ENCODE measurements around the gene NLGN1.

The NLGN1 gene

DNA sequence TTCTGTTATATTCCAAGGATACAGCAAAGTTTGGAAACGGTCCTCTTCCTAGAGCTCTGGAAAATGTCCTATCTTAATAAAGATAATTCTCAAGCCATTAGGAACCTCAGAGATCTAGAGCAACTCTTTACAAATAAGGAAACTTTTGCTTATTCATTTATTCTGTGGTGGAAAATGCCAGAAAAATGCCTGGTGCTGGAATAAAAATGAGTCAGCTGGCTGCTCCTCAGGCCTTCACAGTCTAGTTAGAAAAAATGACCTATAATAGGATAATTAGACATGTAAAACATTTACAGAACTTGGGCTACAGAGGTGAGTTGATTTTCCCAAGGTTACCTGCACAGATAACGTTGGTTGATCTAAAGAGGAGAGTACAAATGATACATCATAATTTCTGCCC lies 372.5 kb downstream of the NLGN1 start:
- DNase-seq (ENCODE audit: low spot score), result no peak

DNA sequence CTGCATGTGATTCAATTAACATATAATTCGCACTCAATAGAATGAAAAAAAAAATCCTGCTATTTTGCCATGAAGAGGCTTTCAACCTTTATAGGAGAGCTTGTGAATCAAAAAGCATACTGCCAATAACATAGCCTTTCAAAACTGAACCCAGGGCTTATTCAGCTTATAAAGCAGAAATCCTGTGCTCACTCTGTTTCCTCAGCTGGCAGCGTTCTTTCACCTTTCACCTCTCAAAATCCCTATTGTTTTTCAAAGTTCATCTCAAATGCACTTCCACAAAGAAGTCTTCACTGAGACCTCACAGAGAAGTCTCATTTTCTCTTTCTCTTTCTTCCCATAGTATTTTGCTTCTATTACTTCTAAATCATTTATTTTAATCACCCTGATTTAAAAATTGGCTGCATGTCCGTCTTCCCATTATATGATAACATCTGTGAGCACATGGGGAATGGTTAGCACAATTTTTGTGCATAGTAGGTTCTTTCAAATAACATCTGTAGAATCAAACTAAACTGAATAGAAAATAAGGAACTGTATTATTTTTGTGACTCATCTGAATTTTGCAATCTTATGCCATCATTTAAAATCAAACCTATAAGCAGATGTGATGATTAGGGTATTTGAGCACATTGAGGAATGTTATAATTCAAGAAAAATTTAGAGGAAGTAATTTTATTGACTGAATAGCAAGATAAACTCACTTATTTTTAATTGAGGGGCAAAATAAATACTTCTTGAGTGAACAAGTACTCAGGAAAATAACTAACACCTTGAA lies 373.4 kb downstream of the NLGN1 start:
- DNase-seq (ENCODE audit: low spot score), result no peak

DNA sequence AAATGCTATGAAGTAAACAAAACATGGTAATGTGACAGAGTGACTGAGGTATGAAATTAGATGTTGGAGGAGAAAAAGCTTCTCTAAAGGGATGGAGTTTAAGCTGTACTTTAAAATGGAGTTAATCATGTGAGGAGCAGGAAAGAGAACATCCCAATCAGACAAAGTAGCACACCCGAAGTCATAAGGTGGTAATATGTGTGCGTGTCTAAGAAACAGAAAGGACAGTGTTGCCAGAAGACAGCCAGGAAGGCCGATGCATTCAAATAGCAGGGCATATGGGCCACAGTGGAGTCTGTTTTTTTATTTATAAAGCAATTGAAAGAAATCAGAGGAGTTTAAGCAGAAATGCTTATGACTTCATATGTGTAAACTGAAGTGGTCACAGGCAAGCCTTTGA lies 376.3 kb downstream of the NLGN1 start:
- no peak for DNase-seq (ENCODE audit: low spot score)

DNA sequence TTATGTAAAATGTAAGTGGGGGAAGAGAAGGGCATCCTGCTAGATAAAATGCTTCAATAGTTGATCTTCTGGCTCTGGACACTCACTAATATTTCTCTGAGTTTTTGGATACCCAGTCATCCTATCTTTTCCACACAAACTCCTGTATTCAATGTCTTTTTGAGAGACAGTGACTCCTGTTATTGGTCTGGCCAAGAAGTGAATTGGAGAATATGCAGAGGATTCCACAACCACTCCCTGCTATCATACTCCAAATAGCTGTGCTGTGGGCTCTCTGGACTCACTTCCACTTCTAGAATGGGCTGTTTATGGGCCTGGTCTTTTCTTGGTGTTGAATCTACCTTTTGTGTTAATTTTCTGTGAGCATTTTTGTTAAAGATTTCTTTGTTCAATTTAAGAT lies 376.8 kb downstream of the NLGN1 start:
- no peak for DNase-seq (ENCODE audit: low spot score)

DNA sequence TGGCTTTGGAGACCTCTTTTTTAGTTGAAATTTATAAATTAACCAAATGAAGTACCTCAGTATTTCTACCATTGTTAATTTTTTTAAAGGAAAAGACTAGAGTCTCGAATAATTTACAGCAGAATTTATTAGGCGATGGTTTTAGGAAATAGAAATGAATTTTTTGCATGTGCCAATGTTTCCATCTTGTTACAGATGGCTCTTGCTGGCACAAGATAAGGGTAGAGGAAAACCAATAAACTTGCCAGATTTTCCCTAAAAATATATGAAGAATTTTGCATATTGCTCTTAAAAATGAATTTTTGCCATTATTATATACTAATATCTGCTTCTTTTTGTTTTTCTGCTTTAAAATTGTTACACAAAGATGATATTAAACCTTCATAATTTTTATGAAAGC lies 380.7 kb downstream of the NLGN1 start:
- DNase-seq (ENCODE audit: low spot score), result no peak

DNA sequence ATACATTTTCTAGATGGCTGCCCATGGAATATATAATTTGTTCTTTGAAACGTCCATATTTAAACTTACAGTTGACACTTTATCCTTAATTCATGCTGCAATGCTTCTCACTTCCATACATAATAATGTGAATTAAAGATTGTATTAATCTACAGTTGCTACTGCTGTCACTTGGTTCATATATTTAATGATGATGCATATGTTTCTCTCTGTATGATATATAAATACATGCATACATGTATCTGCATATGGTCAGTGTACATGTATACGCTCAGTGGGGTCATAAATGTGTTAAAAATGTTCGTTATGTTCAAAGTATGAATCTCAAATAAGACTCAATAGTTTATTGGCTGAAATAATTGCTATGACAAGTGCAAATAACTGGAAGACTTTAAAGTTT lies 382.5 kb downstream of the NLGN1 start:
- no peak for DNase-seq (ENCODE audit: low spot score)

DNA sequence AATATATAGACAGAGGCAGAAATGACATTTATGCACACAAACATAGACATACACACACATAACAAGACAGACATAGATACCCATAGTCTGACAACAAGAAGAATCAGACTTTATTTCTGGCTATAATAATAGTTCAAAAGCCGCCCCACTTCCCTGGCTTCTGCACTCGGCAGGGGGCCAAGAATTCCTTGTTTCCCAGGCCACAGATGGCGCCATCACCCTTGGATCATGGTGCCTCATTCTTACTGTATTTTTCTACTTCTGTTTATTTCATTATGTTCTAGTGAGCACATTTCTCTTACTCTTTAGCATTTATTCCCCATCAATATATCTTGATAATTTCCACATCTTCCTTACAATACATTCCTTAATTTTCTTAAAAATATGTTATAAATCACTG lies 387.5 kb downstream of the NLGN1 start:
- no peak for DNase-seq (ENCODE audit: low spot score)

DNA sequence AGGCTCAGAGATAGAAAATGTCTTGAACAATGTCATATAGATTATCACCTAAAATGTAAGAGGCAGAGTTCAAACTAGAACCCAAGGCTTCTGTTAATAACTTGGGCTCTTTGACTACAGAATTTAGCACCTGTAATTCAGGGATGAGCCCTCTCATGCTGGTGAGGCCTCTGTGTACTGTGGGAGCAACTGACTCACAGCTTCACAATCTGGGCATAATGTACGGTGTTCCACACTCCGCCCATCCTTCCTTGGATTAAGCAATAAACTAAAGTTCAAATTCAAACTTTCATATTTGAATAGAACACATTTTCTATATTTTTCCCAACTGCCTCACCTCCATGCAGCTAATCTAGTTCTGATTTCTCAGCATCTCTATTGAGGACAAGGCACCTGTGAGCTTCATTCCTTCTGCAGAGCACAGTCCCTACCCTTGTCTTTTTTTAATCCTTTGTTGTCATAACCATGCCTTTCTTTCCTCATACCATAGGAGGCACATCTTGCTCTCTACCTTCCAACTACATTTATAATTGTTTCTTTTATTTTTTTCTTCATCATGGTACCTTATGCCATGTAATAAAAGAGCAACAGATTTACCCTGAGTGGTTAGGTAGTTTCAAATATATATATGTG lies 392.1 kb downstream of the NLGN1 start:
- no peak for DNase-seq (ENCODE audit: low spot score)

DNA sequence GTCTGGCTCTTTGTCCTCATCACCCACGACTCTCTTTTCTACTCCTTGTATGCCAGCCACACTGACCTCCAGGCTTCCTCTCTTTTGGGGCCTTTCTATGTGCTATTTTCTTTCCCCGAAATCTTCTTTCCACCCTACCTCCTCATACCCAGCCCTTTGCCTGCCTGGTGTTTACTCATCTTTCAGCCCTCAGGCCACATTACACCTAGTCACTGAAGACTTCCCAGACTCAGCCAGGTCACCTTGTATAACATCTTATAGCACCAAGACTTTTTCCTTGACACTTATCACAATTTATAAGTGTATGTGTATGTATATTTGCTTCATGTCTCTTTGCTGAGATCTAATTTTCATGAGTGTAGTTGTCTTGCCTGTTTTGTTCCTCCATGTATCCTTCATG lies 396.4 kb downstream of the NLGN1 start:
- no peak for DNase-seq (ENCODE audit: low spot score)

DNA sequence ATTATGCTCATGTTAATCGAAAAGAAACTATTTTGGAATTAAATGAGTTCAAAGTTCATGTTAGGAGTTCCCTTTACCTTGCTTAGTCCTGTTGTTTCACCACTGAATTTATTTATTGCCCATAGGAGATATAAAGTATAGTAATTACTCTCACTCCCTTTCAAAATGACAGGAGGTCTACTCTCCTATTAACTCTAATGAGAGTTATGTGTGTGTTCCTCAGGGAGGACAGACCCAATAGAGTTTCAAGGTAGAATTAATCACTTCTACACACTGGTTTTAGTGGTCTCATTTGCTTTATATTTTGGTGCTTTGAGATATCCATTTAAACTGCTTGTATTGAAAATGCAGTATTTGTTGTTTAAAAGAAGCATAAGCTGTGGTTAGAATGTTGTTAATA lies 398.9 kb downstream of the NLGN1 start:
- DNase-seq (ENCODE audit: low spot score), result no peak

DNA sequence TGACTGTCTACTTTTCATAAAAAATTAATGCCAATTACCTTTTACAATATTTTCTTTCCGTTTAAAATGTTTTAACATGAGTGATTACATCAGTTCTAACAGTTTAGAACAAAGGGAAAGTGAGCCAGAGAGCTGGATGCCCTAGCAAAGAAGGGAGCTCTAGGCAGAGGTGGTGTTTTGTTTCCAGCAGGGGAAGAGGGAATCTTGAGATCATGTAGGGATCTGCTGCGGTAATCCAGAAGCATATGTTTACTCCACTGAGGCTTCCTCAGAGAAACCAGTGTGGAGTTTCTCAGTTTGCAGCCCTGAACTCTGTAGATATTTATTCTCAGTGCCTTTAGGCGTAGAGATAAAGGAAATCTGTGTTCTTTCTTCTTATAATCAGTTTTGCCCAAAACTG lies 399.3 kb downstream of the NLGN1 start:
- no peak for DNase-seq (ENCODE audit: low spot score)

DNA sequence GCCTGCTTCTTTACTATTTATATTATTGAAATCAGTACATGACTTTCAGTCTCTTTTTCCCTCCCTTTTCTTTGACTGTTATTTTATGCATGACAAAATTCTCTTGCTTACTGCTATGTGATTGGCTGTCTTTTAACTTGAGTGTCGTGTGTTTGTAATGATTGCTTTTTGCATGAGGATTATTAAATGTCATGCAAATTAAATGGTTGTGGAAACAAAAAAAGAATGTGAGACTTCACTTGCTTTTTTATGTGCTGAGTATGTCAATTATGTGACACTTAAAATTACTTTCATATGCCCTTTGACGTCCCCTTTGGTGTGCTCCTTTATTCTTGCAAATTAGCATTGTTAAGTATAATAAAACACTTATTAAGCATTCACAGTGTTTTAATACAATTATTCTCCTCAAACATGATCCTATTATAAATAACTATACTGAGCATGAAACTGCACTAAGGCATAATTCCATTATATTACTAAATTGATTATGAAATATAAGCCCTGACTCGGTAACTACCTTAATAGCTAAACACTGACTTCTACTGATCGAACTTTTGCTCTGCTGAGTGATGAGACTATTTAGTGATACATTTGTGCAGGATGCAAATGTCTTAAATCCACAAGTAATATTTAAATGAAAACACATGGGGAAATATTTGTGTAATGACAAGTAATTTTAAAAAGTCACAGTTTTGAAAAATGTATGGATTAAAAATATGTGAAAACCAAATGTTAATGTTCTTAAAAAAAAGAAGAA lies 401.7 kb downstream of the NLGN1 start:
- DNase-seq (ENCODE audit: low spot score), result no peak

DNA sequence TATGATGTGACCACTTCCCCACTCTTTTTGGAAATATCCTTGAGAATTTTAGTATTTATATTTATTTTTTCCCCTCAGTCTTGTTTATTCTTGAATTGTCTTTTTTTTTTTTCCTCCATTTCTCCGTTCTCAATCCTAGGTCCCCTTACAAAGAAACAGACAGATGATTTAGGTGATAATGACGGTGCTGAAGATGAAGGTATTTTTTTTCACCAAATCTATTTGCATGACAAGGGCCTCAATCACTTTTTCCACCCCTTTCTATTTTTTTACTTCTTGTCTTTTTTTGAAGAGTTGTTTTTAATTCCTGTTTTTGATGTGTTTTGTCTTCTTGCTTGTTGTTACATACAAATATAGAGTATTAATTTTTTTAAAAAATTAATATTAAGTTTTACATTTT lies 402.6 kb downstream of the NLGN1 start:
- no peak for DNase-seq (ENCODE audit: low spot score)

DNA sequence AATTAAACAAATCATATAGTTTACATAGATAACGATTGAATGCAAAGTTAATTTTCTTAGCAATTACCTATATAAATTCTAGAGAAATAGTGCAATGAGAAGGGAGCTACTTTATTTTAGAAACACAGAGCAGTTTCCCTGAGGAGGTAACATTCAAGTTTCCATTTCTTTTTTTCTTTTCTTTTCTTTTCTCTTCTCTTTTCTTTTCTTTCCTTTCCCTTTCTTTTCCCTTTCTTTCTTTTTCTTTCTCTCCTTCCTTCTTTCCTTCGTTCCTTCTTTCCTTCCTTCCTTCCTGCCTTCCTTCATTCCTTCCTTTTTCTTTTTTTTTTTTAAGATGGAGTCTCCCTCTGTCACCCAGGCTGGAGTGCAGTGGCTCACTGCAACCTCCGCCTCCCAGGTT lies 417.3 kb downstream of the NLGN1 start:
- no peak for DNase-seq (ENCODE audit: low spot score)

DNA sequence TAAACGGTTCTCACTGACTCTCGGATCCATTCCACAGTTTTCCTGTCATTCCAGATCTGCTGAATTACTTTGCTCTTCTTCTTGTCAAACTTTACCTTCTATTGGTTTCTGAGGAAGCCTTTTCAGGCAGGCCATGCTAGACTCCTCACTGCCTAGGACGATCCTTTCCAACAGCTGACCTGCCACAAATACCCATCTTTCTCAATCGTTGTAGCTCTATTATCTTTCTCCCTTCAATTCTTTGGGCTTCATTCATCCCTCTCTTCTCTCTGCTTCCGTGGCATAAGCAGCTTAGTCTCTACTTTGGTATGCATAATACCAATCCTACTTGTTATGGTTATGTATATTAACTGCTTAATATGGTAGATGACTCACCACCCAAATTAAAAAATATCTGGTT lies 421.8 kb downstream of the NLGN1 start:
- DNase-seq (ENCODE audit: low spot score), result no peak

DNA sequence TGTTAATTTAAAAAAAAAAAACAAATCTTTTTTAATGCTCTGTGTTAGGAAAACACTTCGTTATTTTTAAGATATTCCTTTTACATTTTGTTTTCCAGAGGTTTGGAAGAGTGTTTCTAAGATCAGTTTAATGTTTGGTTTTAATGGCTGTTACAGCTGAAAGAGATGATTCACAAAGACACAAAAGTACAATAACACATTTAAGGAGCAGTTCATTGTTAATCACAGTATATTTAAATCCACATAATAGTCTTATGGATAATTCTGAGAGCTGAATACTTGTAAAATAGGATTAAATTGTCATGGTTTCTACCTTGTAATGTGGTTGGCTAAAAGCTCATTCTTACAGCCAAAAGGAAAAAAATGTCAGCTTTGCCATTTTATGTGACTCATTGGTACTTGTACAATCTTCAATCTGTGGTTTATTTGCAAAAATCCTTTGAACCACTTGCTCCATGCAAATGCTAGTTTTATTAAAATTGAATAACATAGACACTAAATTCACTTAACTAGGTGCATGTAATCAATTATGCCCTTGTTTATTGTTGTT lies 426.4 kb downstream of the NLGN1 start:
- no peak for DNase-seq (ENCODE audit: low spot score)

DNA sequence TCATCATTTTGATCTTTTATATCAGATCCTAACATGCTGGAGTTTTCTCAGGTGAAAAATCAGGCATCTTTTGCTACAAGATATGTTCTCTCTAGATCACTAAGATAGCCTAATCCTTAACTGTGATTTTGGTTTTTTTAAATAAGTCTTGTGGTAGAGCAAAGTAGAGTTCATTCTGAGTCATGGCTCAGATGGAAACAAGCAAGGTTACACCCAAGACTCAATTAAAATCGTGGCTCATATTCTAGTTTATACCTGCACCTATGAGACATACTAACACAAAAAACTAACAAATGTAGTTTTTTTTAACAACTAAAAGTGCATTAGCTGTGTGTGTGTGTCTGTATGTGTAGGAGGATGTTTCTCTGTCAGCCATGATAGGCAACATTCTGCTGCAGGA lies 428.2 kb downstream of the NLGN1 start:
- no peak for DNase-seq (ENCODE audit: low spot score)

DNA sequence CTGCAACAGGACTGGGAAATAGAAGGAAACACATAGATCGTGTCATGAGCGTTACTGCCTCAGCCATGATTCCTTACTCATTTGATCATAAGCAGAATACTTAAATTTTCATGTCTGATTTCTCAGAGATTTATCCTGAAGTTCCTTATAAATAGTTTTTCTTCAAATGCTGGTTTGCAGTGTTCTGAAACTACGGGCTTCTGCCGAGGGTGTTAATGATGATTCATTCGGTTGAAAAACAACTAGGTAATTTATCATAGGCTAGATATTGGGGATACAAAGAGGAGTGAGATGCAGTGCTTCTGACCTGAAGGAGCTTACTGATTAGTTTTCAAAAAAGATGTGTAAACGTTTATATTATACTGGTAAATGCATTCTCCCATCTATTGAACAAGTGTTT lies 428.9 kb downstream of the NLGN1 start:
- no peak for DNase-seq (ENCODE audit: low spot score)

DNA sequence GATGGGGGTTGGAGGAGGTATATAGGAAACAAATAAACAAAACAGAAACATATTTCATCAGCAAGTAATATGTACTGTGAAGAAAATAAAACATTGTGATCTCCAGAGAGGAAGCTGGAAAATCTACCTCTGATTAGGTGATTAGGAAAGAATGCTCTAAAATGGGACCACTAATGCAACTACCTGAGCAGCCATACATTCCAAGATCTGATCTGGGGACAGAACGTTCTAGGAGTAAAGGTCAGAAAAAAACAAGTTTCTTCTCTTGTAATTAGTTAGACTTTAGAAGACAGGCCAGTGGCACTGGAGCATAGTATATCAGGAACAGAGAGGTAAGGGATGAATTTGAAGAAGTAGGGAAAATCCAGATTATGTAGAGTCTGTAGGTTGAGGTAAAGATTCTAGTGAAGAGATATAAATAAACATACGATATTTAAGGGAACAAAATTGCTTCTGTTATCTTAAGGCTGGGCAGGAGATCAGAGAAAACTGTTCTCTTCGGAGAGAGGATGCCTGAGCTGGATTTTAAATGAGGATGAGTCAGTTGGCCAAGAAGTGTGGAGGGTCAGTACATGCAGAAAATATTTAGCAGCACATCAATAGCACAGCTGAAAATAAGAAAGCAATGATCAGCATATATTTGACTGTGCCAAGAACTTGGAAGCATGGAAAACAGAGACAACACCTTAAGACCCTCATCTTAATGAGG lies 429.5 kb downstream of the NLGN1 start:
- no peak for DNase-seq (ENCODE audit: low spot score)

DNA sequence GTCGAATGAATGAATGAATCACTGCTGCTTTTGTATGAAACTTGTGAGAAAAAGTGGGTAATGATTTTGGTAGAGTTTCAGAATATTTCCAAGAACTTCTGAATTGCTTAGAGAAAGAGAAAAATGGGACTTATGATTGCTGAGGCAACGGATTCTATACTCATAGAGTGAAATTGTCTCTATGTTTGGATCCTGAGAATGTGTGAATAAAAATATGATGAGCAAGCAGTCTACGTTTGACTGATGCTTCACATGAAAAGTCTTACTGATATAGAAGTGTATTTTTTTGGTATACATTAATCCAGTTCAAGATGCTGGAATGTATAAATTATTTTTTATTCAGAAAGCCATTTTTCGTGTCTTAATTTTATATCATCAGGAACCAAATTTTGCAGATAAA lies 441.1 kb downstream of the NLGN1 start:
- no peak for DNase-seq (ENCODE audit: low spot score)

DNA sequence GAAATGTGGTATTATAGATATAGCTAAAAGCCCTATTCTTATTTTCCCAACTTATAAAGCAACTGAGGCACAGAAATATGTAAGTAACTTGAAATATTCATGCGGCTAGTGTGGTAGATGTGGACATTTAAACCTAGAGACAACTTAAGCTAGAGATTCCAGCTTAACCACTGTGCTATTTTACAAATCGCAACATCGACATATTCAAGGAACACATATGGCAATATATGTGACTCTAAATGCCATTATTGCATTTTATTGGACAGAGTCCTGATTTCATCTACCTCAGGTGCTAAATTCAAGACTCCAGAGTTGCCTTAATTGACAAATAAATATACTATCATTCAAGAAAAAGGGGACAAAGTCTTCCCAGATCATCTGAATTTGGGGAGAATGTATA lies 442.3 kb downstream of the NLGN1 start:
- DNase-seq (ENCODE audit: low spot score), result no peak

DNA sequence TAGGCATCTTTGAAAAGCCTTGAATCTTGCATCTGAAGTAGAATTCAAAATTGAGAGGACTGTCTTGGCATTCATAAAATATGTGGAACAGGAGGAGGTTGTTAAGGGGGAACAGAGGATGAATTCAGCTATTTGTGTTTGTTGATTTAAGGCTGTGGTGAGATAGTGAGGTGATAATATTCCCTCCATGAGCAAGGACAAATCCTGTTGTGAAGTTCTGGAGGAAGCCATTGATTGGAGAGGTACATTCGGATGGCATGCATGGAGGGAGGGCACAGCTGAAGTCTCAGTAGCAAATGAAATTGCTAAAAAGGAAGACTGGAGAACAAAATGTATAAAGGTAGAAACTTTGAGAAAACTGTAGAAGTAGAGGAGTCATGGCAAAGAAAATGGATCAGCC lies 443.8 kb downstream of the NLGN1 start:
- DNase-seq (ENCODE audit: low spot score), result no peak
